CD8-positive, alpha-beta memory T cell (primary cell): ENCODE data around the gene TNF. TPM values are rescaled to one million over a fixed set of nuclear protein-coding genes. Genes with fewer than 3 reads are reported as not detected.

Source experiments
- CTCF ChIA-PET: fragments of 350-600 bp; sonication (Branson Sonifier 250); formaldehyde crosslinking; loops from one replicate; lab custom pipeline; 2021; ENCODE audit warnings: antibody characterized with exemption; lab: Charles Lee
- POLR2A ChIA-PET: fragments of 350-600 bp; sonication (Branson Sonifier 250); formaldehyde crosslinking; loops from one replicate; lab custom pipeline; 2021; ENCODE audit warnings: antibody characterized with exemption; lab: Charles Lee
- DNase-seq, 5 donors: peaks; one replicate each; pipeline versions ENCODE4 v3.0.0 to v3.0.0-alpha.2; 2020 to 2022; ENCODE audit warnings: mixed read lengths in 1 of 5
- H3K27ac ChIP-seq: one replicate; pipeline ENCODE4 v1.7.0; 2013; ENCODE audit warnings: low read depth, mild to moderate bottlenecking, low read length, moderate library complexity
- H3K27me3 ChIP-seq: 2 replicates; pipeline ENCODE4 v1.7.0; 2013; ENCODE audit warnings: low read length, mild to moderate bottlenecking; ENCODE audit not compliant: insufficient read depth, poor library complexity, severe bottlenecking
- H3K36me3 ChIP-seq: 2 replicates; pipeline ENCODE4 v1.7.0; 2013; ENCODE audit warnings: mild to moderate bottlenecking, low read length, moderate library complexity; ENCODE audit not compliant: insufficient read depth
- H3K4me1 ChIP-seq: 2 replicates; pipeline ENCODE4 v1.7.0; 2013; ENCODE audit warnings: mild to moderate bottlenecking, low read length, moderate library complexity; ENCODE audit not compliant: insufficient read depth
- H3K4me3 ChIP-seq: 2 replicates; pipeline ENCODE4 v1.7.0; 2013; ENCODE audit warnings: mild to moderate bottlenecking, low read length
- H3K9me3 ChIP-seq: 2 replicates; pipeline ENCODE4 v1.7.0; 2013; ENCODE audit warnings: mild to moderate bottlenecking, low read length
- H3K27ac Mint-ChIP-seq, 8 donors: one replicate each; pipeline ENCODE4 v1.8.0; 2020 to 2021; ENCODE audit warnings: mixed read lengths in 8 of 8, mild to moderate bottlenecking in 6 of 8, inconsistent platforms in 3 of 8, moderate library complexity in 3 of 8
- H3K27me3 Mint-ChIP-seq, 2 donors: one replicate each; pipeline ENCODE4 v1.8.0; 2020 to 2021; ENCODE audit warnings: mixed read lengths in 2 of 2, mild to moderate bottlenecking in 1 of 2, moderate library complexity in 1 of 2
- H3K36me3 Mint-ChIP-seq, 3 donors: one replicate each; pipeline ENCODE4 v1.8.0; 2020 to 2021; ENCODE audit warnings: mixed read lengths in 3 of 3, inconsistent platforms in 1 of 3, mild to moderate bottlenecking in 1 of 3
- H3K4me1 Mint-ChIP-seq, 3 donors: one replicate each; pipeline ENCODE4 v1.8.0; 2020 to 2021; ENCODE audit warnings: mixed read lengths in 3 of 3, inconsistent platforms in 1 of 3, mild to moderate bottlenecking in 1 of 3
- H3K4me3 Mint-ChIP-seq, 7 donors: one replicate each; pipeline ENCODE4 v1.8.0; 2020 to 2021; ENCODE audit warnings: mixed read lengths in 7 of 7, mild to moderate bottlenecking in 6 of 7, moderate library complexity in 4 of 7, inconsistent platforms in 2 of 7
- H3K9me3 Mint-ChIP-seq, 5 donors: one replicate each; pipeline ENCODE4 v1.8.0; 2020 to 2022; ENCODE audit warnings: mixed read lengths in 5 of 5, mild to moderate bottlenecking in 3 of 5, moderate library complexity in 2 of 5, inconsistent platforms in 1 of 5
- polyA plus RNA-seq: library from polyadenylated mRNA; unstranded; fragments of 300-500 nt; fragmentation: Illumina TruSeq; gene quantifications from one replicate; pipeline ENCODE4 v1.2.3, GENCODE V29; 2021
- total RNA-seq, 2 experiments: library from RNA; stranded (reverse); gene quantifications; one replicate each; pipeline ENCODE4 v1.2.3, GENCODE V29; 2021

TNF gene
- total and polyA plus RNA-seq, 3 experiments from 2014 or later = 7.9 to 215 (median 207) TPM

DNA sequence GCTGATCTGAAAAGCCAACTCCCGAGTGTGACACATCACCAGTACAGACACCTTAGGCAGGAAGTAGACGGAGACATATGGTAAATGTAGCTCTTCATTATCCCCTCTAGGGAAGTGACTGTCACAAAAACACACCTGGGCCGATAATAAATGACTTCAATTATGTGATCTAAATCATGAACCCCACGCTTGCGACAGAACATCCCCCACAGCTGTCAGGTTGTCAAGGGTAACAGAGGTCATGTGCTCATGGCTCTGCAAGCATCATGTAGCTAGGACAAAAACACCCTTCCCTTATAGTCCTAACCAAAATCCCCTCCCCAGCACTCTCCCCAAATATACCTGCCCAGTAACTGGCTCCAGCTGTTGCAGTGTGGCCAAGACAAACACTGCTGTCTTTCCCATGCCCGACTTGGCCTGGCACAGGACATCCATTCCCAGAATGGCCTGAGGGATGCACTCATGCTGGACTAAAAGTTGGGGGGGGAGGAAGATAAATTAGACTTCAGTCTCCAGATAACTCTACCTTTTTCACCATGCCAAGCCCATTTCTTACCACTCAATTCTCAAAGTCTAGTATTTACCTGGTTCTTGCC lies 36.5 kb upstream of the TNF start:
- peaks cover 59 to 76% (median 61%) of the 10 kb centered on the region in 3 donors for H3K4me1 Mint-ChIP-seq
- H3K27me3 ChIP-seq = no peaks in the 10 kb centered on the region
- peaks cover 47% of the 10 kb centered on the region for H3K36me3 ChIP-seq
- POLR2A ChIA-PET = interaction anchor here (0.5 to 3.6 kb wide), 2 partner anchors 40 to 44 kb away, joined by 8 to 28 read pairs; no protein-coding TSS in a partner anchor
- CTCF ChIA-PET = interaction anchor here (0.7 to 16.4 kb wide), 5 partner anchors 10 to 291 kb away, joined by 3 to 504 read pairs (median 3); partner anchors contain the start of gene NCR3
- no peak overlapping the region for H3K27ac ChIP-seq
- H3K4me3 ChIP-seq = no peak overlapping the region
- no peaks in the 10 kb centered on the region for H3K9me3 ChIP-seq
- H3K27me3 Mint-ChIP-seq = no peaks in the 10 kb centered on the region
- peak overlapping the region; percentile 74 to 100 (median 99) for H3K27ac Mint-ChIP-seq
- no peak for DNase-seq
- peaks cover 18 to 73% (median 36%) of the 10 kb centered on the region in 3 donors for H3K36me3 Mint-ChIP-seq
- peak overlapping the region; percentile 96 to 99 (median 98) for H3K4me3 Mint-ChIP-seq
- H3K4me1 ChIP-seq = peaks cover 45% of the 10 kb centered on the region
- no peaks in the 10 kb centered on the region for H3K9me3 Mint-ChIP-seq

- H3K27me3 ChIP-seq = no peaks in the 10 kb centered on the region
- peak overlapping the region; percentile 94 to 100 (median 99) for H3K27ac Mint-ChIP-seq
- peak overlapping the region; percentile 100 for H3K27ac ChIP-seq
- H3K27me3 Mint-ChIP-seq = no peaks in the 10 kb centered on the region
- H3K4me1 Mint-ChIP-seq = peaks cover 62 to 65% (median 62%) of the 10 kb centered on the region in 3 donors
- ChIA-PET POLR2A (interaction anchor here (0.5 to 3.6 kb wide), 18 partner anchors 11 to 357 kb away, joined by 3 to 28 read pairs (median 5); partner anchors contain the start of genes C6orf47, EHMT2, MCCD1 and MICB), CTCF (interaction anchor here (1.3 to 32.2 kb wide), 7 partner anchors 10 to 80 kb away, joined by 3 to 576 read pairs (median 23); partner anchors contain the start of genes LST1, LTB, MCCD1 and NCR3)
- H3K9me3 ChIP-seq = no peaks in the 10 kb centered on the region
- H3K4me1 ChIP-seq = peaks cover 45% of the 10 kb centered on the region
- no peak for DNase-seq
- peak overlapping the region; percentile 96 to 99 (median 98) for H3K4me3 Mint-ChIP-seq
- peak overlapping the region; percentile 100 for H3K4me3 ChIP-seq
- peaks cover 17 to 56% (median 32%) of the 10 kb centered on the region in 3 donors for H3K36me3 Mint-ChIP-seq
- peaks cover 30% of the 10 kb centered on the region for H3K36me3 ChIP-seq
- H3K9me3 Mint-ChIP-seq = no peaks in the 10 kb centered on the region
These were observed 34.7 kb upstream of the TNF start for GRCh38 chr6:31540640-31541039.

GRCh38 chr6:31541059-31541657 lies 34.2 kb upstream of the TNF start:
- DNase-seq = peak; percentile 60 to 87 (median 79)
- POLR2A ChIA-PET = interaction anchor here (0.5 to 3.6 kb wide), 28 partner anchors 10 to 895 kb away, joined by 3 to 28 read pairs (median 5); partner anchors contain the start of genes C6orf47, EHMT2, GPANK1 and MCCD1

DNA sequence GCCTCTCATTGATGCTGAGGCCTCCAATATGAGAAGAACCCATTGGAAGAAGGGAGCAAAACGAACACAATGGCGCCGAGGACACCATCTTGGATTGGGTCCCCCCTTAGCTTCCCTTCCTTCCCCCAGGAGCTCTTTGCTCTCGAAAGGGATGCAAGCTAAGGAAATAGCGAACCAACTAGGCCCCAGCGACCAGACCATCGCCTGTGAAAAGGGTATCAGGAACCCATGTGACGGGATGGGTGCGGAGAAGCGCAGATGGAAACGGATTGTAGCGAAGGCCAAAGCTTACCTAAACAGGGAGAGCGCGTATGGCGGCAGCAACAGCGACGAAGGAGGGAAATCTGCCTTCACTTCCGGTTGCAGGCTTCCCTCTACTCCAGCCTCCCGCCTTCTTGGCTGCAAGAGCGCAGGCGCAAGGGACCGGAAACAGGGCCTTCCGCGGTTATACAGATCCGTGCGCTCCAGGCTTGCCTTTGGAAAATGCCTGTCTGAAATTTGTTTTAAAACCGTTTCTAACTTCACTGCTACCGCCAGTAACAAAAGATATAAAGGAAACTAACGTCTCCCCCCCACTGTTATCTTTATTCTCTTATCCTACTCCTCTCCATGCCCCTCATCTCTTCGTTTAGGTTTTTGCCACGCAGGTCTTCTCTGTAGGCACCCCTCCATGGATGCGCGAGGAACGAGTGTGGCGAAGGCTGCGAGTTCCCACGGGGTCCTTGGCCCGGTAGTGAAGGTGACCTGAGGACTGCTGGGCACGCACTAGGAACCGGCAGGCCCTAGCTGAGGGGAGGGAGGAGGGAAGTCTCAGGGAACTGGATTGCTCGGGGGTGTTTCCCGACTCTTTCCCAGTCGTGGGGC lies 33.5 kb upstream of the TNF start, which contains the start of gene DDX39B:
TSS of gene DDX39B (minus strand) at position 346 of the 864 bp plus-strand sequence. CDS start 1,471 bp downstream, outside the sequence.
- POLR2A ChIA-PET = interaction anchor here (0.6 to 3.6 kb wide), 22 partner anchors 9 to 356 kb away, joined by 3 to 28 read pairs (median 5); partner anchors contain the start of genes C6orf47, EHMT2, GPANK1 and MCCD1
- CTCF ChIA-PET = interaction anchor here (1.1 to 32.2 kb wide), 10 partner anchors 9 to 79 kb away, joined by 3 to 576 read pairs (median 6); partner anchors contain the start of genes LST1, LTB, MCCD1 and MICB
- Mint-ChIP-seq H3K36me3 (peaks cover 9 to 43% (median 22%) of the 10 kb centered on the region in 3 donors), H3K27ac (peak within 1 kb of the TSS; percentile 99 to 100 (median 99)), H3K4me3 (peak within 1 kb of the TSS; percentile 96 to 99 (median 98)), H3K27me3 (no peaks in the 10 kb centered on the region), H3K9me3 (no peaks in the 10 kb centered on the region), H3K4me1 (peaks cover 59 to 61% (median 61%) of the 10 kb centered on the region in 3 donors)
- H3K36me3 ChIP-seq = peaks cover 18% of the 10 kb centered on the region
- H3K27ac ChIP-seq = peak within 1 kb of the TSS; percentile 100
- H3K4me3 ChIP-seq = peak within 1 kb of the TSS; percentile 100
- no peaks in the 10 kb centered on the region for H3K9me3 ChIP-seq
- H3K27me3 ChIP-seq = no peaks in the 10 kb centered on the region
- DNase-seq = peak; percentile 90 to 97 (median 94)
- H3K4me1 ChIP-seq = peaks cover 49% of the 10 kb centered on the region

More at GRCh38 chr6:31541059-31541657, 34.2 kb upstream of the TNF start:
- Histone ChIP-seq H3K36me3 (peaks cover 25% of the 10 kb centered on the region), H3K27ac (peak overlapping the region; percentile 100), H3K27me3 (no peaks in the 10 kb centered on the region), H3K9me3 (no peaks in the 10 kb centered on the region), H3K4me1 (peaks cover 42% of the 10 kb centered on the region), H3K4me3 (peak overlapping the region; percentile 100)
- Mint-ChIP-seq H3K27ac (peak overlapping the region; percentile 99 to 100 (median 99)), H3K4me1 (peaks cover 58 to 63% (median 62%) of the 10 kb centered on the region in 3 donors), H3K27me3 (no peaks in the 10 kb centered on the region), H3K4me3 (peak overlapping the region; percentile 96 to 99 (median 98)), H3K36me3 (peaks cover 12 to 51% (median 27%) of the 10 kb centered on the region in 3 donors), H3K9me3 (no peaks in the 10 kb centered on the region)
- CTCF ChIA-PET = interaction anchor here (1.1 to 32.2 kb wide), 10 partner anchors 10 to 80 kb away, joined by 3 to 576 read pairs (median 6); partner anchors contain the start of genes LST1, LTB, MCCD1 and MICB

GRCh38 chr6:31543639-31544038 lies 31.7 kb upstream of the TNF start:
- Mint-ChIP-seq H3K27ac (peak overlapping the region in 2 of 8 donors; percentile 99), H3K4me3 (no peak overlapping the region), H3K4me1 (peaks cover 63 to 68% (median 67%) of the 10 kb centered on the region in 3 donors), H3K9me3 (no peaks in the 10 kb centered on the region), H3K27me3 (no peaks in the 10 kb centered on the region), H3K36me3 (peaks cover 9 to 32% (median 19%) of the 10 kb centered on the region in 3 donors)
- Histone ChIP-seq H3K27ac (no peak overlapping the region), H3K27me3 (no peaks in the 10 kb centered on the region), H3K4me3 (no peak overlapping the region), H3K9me3 (no peaks in the 10 kb centered on the region), H3K36me3 (peaks cover 11% of the 10 kb centered on the region), H3K4me1 (peaks cover 53% of the 10 kb centered on the region)
- DNase-seq = no peak
- ChIA-PET POLR2A (interaction anchor here (0.6 kb wide), 1 partner anchor 9 kb away, joined by 8 read pairs; no protein-coding TSS in a partner anchor), CTCF (interaction anchor here (16.4 to 32.2 kb wide), 2 partner anchors 39 to 55 kb away, joined by 504 to 576 read pairs; partner anchors contain the start of genes LST1, LTB, NCR3 and TNF)

DNA sequence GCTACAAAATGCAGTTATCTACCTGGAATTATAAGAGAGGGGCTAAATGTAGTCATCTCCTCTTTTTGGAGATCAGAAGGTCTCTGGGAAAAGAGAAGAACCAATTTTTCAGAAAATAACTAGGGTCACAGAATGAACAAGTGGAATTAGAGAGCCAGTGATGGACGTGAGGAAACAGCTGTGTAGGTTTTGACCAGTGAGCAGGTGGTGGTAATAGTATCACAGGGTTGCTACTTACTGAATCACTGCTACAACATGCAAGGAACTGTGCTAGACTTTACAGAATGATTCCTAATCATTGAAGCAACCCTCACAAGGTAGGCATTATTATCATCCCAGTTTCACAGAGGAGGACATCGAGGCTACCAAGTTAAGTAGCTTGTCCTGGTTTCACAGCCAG lies 30.7 kb upstream of the TNF start:
- no peaks in the 10 kb centered on the region for H3K27me3 ChIP-seq
- no peak overlapping the region for H3K4me3 ChIP-seq
- H3K36me3 Mint-ChIP-seq = peaks cover 6 to 24% (median 11%) of the 10 kb centered on the region in 3 donors
- H3K4me1 Mint-ChIP-seq = peaks cover 53 to 63% (median 61%) of the 10 kb centered on the region in 3 donors
- H3K27ac ChIP-seq = no peak overlapping the region
- H3K4me3 Mint-ChIP-seq = peak overlapping the region in 3 of 7 donors; percentile 24 to 31 (median 28)
- H3K27ac Mint-ChIP-seq = peak overlapping the region in 1 of 8 donors; percentile 68
- H3K9me3 ChIP-seq = no peaks in the 10 kb centered on the region
- H3K36me3 ChIP-seq = peaks cover under 1% of the 10 kb centered on the region
- H3K9me3 Mint-ChIP-seq = no peaks in the 10 kb centered on the region
- peaks cover 43% of the 10 kb centered on the region for H3K4me1 ChIP-seq
- ChIA-PET POLR2A (no interaction called here), CTCF (interaction anchor here (1.0 to 32.2 kb wide), 3 partner anchors 37 to 54 kb away, joined by 6 to 576 read pairs (median 504); partner anchors contain the start of genes LST1, LTB, NCR3 and TNF)
- H3K27me3 Mint-ChIP-seq = no peaks in the 10 kb centered on the region
- DNase-seq = no peak
